Keratinocyte (primary cell): Measurements from ENCODE around the gene PDZD2. TPM values are rescaled to one million over a fixed set of nuclear protein-coding genes. Genes with fewer than 3 reads are reported as not detected.

Experiments used
- DNase-seq: peaks from one replicate; pipeline ENCODE4 v3.0.0-alpha.2; 2011; ENCODE audit warnings: low read depth, missing footprints, low spot score
- FAIRE-seq: peaks from 2 replicates; lab custom pipeline; 2011; peaks lifted over from hg19 to GRCh38; lab: Jason Lieb, UNC
- H2AFZ ChIP-seq: 2 replicates; pipeline ENCODE4 v1.6.0; 2012; ENCODE audit warnings: low read length, control low read depth, inconsistent platforms; ENCODE audit not compliant: control insufficient read depth
- H3K27ac ChIP-seq: 2 replicates; pipeline ENCODE4 v1.5.1; 2011; ENCODE audit warnings: low read length; ENCODE audit not compliant: control insufficient read depth, insufficient read depth
- H3K27me3 ChIP-seq: 3 replicates; pipeline ENCODE4 v1.6.0; 2011; ENCODE audit warnings: low read length; ENCODE audit not compliant: control insufficient read depth, insufficient read depth; ENCODE audit errors: extremely low read depth
- H3K36me3 ChIP-seq, 2 experiments: 2 replicates in 1 of 2; 3 replicates in 1 of 2; pipeline ENCODE4 v1.5.1; 2011; ENCODE audit warnings: low read length in 2 of 2, mild to moderate bottlenecking in 1 of 2; ENCODE audit not compliant: control insufficient read depth in 2 of 2, insufficient read depth in 2 of 2; ENCODE audit errors: extremely low read depth in 1 of 2
- H3K4me1 ChIP-seq: 3 replicates; pipeline ENCODE4 v1.5.1; 2011; ENCODE audit warnings: low read length; ENCODE audit not compliant: control insufficient read depth, insufficient read depth; ENCODE audit errors: extremely low read depth
- H3K4me2 ChIP-seq: 3 replicates; pipeline ENCODE4 v1.6.0; 2011; ENCODE audit warnings: low read depth, low read length; ENCODE audit not compliant: control insufficient read depth, insufficient read depth; ENCODE audit errors: extremely low read depth
- H3K4me3 ChIP-seq, 3 experiments: fragments of 200-600 bp in 1 of 3; sonication (generic) in 1 of 3; 2 replicates in 2 of 3; 3 replicates in 1 of 3; pipeline ENCODE4 v1.5.1; 2011 to 2016; ENCODE audit warnings: low read length in 3 of 3, mild to moderate bottlenecking in 3 of 3, control low read depth in 2 of 3, inconsistent platforms in 1 of 3, low read depth in 1 of 3, mixed read lengths in 1 of 3, mixed run types in 1 of 3, moderate library complexity in 1 of 3; ENCODE audit not compliant: control insufficient read depth in 2 of 3, insufficient read depth in 2 of 3; ENCODE audit errors: extremely low read depth in 1 of 3
- H3K79me2 ChIP-seq: 2 replicates; pipeline ENCODE4 v1.6.0; 2012; ENCODE audit warnings: low read length; ENCODE audit not compliant: control insufficient read depth, insufficient read depth
- H3K9ac ChIP-seq: 3 replicates; pipeline ENCODE4 v1.6.0; 2011; ENCODE audit warnings: low read length; ENCODE audit not compliant: control insufficient read depth, insufficient read depth; ENCODE audit errors: extremely low read depth
- H3K9me1 ChIP-seq: 3 replicates; pipeline ENCODE4 v1.6.0; 2011; ENCODE audit warnings: low read length; ENCODE audit not compliant: control insufficient read depth, insufficient read depth; ENCODE audit errors: extremely low read depth
- H3K9me3 ChIP-seq: 2 replicates; pipeline ENCODE4 v1.5.1; 2012; ENCODE audit warnings: low read depth, low read length; ENCODE audit not compliant: control insufficient read depth
- H4K20me1 ChIP-seq: 3 replicates; pipeline ENCODE4 v1.6.0; 2011; ENCODE audit warnings: low read length; ENCODE audit not compliant: control insufficient read depth, insufficient read depth; ENCODE audit errors: extremely low read depth
- CTCF ChIP-seq, 3 experiments: IDR thresholded peaks in 1 of 3; conservative IDR thresholded peaks in 1 of 3; optimal IDR thresholded peaks in 1 of 3; 2 replicates in 2 of 3; 3 replicates in 1 of 3; pipeline versions ENCODE3 to v1.5.1; 2011; ENCODE audit warnings: low read length in 3 of 3, mild to moderate bottlenecking in 3 of 3, moderate library complexity in 2 of 3, control low read depth in 1 of 3, inconsistent platforms in 1 of 3; ENCODE audit not compliant: insufficient read depth in 2 of 3; ENCODE audit errors: extremely low read depth in 1 of 3
- EZH2 ChIP-seq: IDR thresholded peaks from one replicate; pipeline ENCODE4 v1.6.1; 2012; ENCODE audit warnings: inconsistent platforms, mild to moderate bottlenecking, low read length, moderate library complexity
- dilution Hi-C: fragments of 300-500 bp; cut with MboI; formaldehyde crosslinking; loops from one replicate; pipeline ENCODE4 v1.7.0; 2020; ENCODE audit warnings: low sequenced_read_pairs; ENCODE audit not compliant: extremely low pct_ligation_motif_present
- polyA plus RNA-seq, 5 experiments: library from polyadenylated mRNA; depleted of rRNA in 3 of 5; stranded (reverse) in 3 of 5; stranded (forward) in 1 of 5; unstranded in 1 of 5; fragments of >200 nt; gene quantifications; 1 replicate in 1 of 5; 2 replicates in 3 of 5; 3 replicates in 1 of 5; pipeline versions ENCODE4 v1.2.1 to v1.2.3, GENCODE V29; 2011 to 2012; ENCODE audit warnings: missing spikeins in 2 of 5, low read depth in 1 of 5, low replicate concordance in 1 of 5

PDZD2 gene
- polyA plus RNA-seq, 1 donor (not counting 4 experiments of a cell fraction or from before 2014, with no cell fraction given), result 7.3 TPM

GRCh38 chr5:31909073-31909472, 270.1 kb downstream of the PDZD2 start:
- Histone ChIP-seq H3K27me3 (no peaks in the 10 kb centered on the region), H3K9ac (no peak overlapping the region), H3K9me3 (no peaks in the 10 kb centered on the region), H3K36me3 (no peaks in the 10 kb centered on the region), H3K79me2 (no peaks in the 10 kb centered on the region), H3K9me1 (no peaks in the 10 kb centered on the region), H3K27ac (no peak overlapping the region), H3K4me2 (no peak overlapping the region), H4K20me1 (no peaks in the 10 kb centered on the region), H3K4me3 (no peak overlapping the region), H2AFZ (no peak overlapping the region), H3K4me1 (peaks cover 25% of the 10 kb centered on the region)
- TF ChIP-seq EZH2, result no peak
- FAIRE-seq (no peak), DNase-seq (no peak)
- dilution Hi-C loops, result no loop called here

- Histone ChIP-seq H3K27me3 (no peaks in the 10 kb centered on the region), H3K27ac (peak overlapping the region; percentile 16), H2AFZ (no peak overlapping the region), H3K9me3 (no peaks in the 10 kb centered on the region), H3K79me2 (no peaks in the 10 kb centered on the region), H3K4me1 (peaks cover 31% of the 10 kb centered on the region), H3K4me3 (no peak overlapping the region), H3K9me1 (no peaks in the 10 kb centered on the region), H3K9ac (no peak overlapping the region), H3K4me2 (no peak overlapping the region), H3K36me3 (no peaks in the 10 kb centered on the region), H4K20me1 (no peaks in the 10 kb centered on the region)
- dilution Hi-C loops, result no loop called here
- TF ChIP-seq EZH2, result no peak
- TF ChIP-seq CTCF (optimal IDR thresholded peaks at IDR 0.05 in 1 of 3, IDR thresholded peaks at IDR 0.05 in 1 of 3, conservative IDR thresholded peaks at IDR 0.05 in 1 of 3; ENCODE audit: extremely low read depth in 1 of 3, insufficient read depth in 2 of 3, low read length in 3 of 3), result peak in 1 of 3 experiments; percentile 23
- FAIRE-seq (peak; percentile 34), DNase-seq (no peak)
Observed at GRCh38 chr5:31911291-31912265, 272.6 kb downstream of the PDZD2 start.
